Neural progenitor cell (in vitro differentiated cells): ENCODE measurements around the gene ADCY1. TPM values are rescaled to one million over a fixed set of nuclear protein-coding genes. Genes with fewer than 3 reads are reported as not detected.

Experiments used
- DNase-seq: peaks from one replicate; pipeline ENCODE4 v3.0.0-alpha.2; 2016; ENCODE audit warnings: low spot score
- H2AFZ ChIP-seq: fragments of 200-600 bp; sonication (generic); replicated peaks from 2 replicates; pipeline ENCODE4 v1.6.1; 2016; ENCODE audit warnings: antibody characterized with exemption
- H3F3A ChIP-seq: fragments of 200-600 bp; sonication (generic); 2 replicates; pipeline ENCODE4 v1.6.1; 2016; ENCODE audit warnings: antibody characterized with exemption, low read depth
- H3K27ac ChIP-seq: fragments of 200-600 bp; sonication (generic); 2 replicates; pipeline ENCODE4 v1.5.1; 2016; ENCODE audit warnings: mild to moderate bottlenecking
- H3K27me3 ChIP-seq: fragments of 200-600 bp; sonication (generic); 2 replicates; pipeline ENCODE4 v1.6.1; 2016; ENCODE audit warnings: mild to moderate bottlenecking, moderate library complexity
- H3K36me3 ChIP-seq: fragments of 200-600 bp; sonication (generic); 2 replicates; pipeline ENCODE4 v1.5.1; 2016
- H3K4me1 ChIP-seq: fragments of 200-600 bp; sonication (generic); 2 replicates; pipeline ENCODE4 v1.6.1; 2016; ENCODE audit warnings: mixed run types
- H3K4me2 ChIP-seq: fragments of 200-600 bp; sonication (generic); 2 replicates; pipeline ENCODE4 v1.6.1; 2016
- H3K4me3 ChIP-seq: fragments of 200-600 bp; sonication (generic); 2 replicates; pipeline ENCODE4 v1.5.1; 2016
- H3K79me2 ChIP-seq: fragments of 200-600 bp; sonication (generic); 2 replicates; pipeline ENCODE4 v1.6.1; 2016; ENCODE audit warnings: low read depth
- H3K9ac ChIP-seq: fragments of 200-600 bp; sonication (generic); 2 replicates; pipeline ENCODE4 v1.6.1; 2016
- H3K9me3 ChIP-seq: fragments of 200-600 bp; sonication (generic); 2 replicates; pipeline ENCODE4 v1.5.1; 2016; ENCODE audit warnings: low read depth
- H4K20me1 ChIP-seq: fragments of 200-600 bp; sonication (generic); 2 replicates; pipeline ENCODE4 v1.6.1; 2016; ENCODE audit warnings: low read depth
- H3K27ac Mint-ChIP-seq: 3 replicates; pipeline ENCODE4 v1.8.0; 2021; ENCODE audit warnings: mixed read lengths
- H3K27me3 Mint-ChIP-seq: 2 replicates; pipeline ENCODE4 v1.8.0; 2022; ENCODE audit warnings: low read depth, mild to moderate bottlenecking, inconsistent platforms, moderate library complexity, mixed read lengths; ENCODE audit not compliant: insufficient read depth
- H3K36me3 Mint-ChIP-seq: 3 replicates; pipeline ENCODE4 v1.8.0; 2021; ENCODE audit warnings: mixed read lengths
- H3K4me1 Mint-ChIP-seq: 3 replicates; pipeline ENCODE4 v1.8.0; 2021; ENCODE audit warnings: mixed read lengths
- H3K4me3 Mint-ChIP-seq: 3 replicates; pipeline ENCODE4 v1.8.0; 2021; ENCODE audit warnings: mild to moderate bottlenecking, moderate library complexity, mixed read lengths
- H3K9me3 Mint-ChIP-seq: 3 replicates; pipeline ENCODE4 v1.8.0; 2020; ENCODE audit warnings: mixed read lengths
- EZH2 ChIP-seq: fragments of 200-600 bp; sonication (generic); IDR thresholded peaks from 2 replicates; pipeline ENCODE4 v1.6.1; 2017; ENCODE audit warnings: antibody characterized with exemption, mild to moderate bottlenecking, moderate library complexity
- EZH2phosphoT487 ChIP-seq: fragments of 200-600 bp; sonication (generic); IDR thresholded peaks from 2 replicates; pipeline ENCODE4 v1.6.1; 2017; ENCODE audit warnings: antibody characterized with exemption
- total RNA-seq: library from RNA; depleted of rRNA; stranded (reverse); fragments of >200 nt; gene quantifications from 2 replicates; pipeline ENCODE4 v1.2.3, GENCODE V29; 2015; ENCODE audit warnings: low replicate concordance
- TF ChIP-seq, protein P1 (sequence below): fragments of 200-600 bp; sonication (generic); IDR thresholded peaks from 2 replicates; pipeline ENCODE4 v1.5.1; 2017; ENCODE audit warnings: antibody characterized with exemption, mild to moderate bottlenecking

Gene ADCY1
- total RNA-seq, 1 donor from 2014 or later, result 7.4 TPM

GRCh38 chr7:45699015-45699309 is 124.8 kb downstream of the ADCY1 start:
- no peaks in the 10 kb centered on the region for H3K36me3 ChIP-seq
- no peak overlapping the region for H3K9ac ChIP-seq
- Mint-ChIP-seq H3K27ac (no peak overlapping the region), H3K9me3 (no peaks in the 10 kb centered on the region), H3K36me3 (peaks cover 4% of the 10 kb centered on the region), H3K27me3 (no peaks in the 10 kb centered on the region), H3K4me1 (no peaks in the 10 kb centered on the region), H3K4me3 (no peak overlapping the region)
- DNase-seq, result no peak
- no peaks in the 10 kb centered on the region for H4K20me1 ChIP-seq
- H3K79me2 ChIP-seq, result no peaks in the 10 kb centered on the region
- no peak overlapping the region for H3K4me3 ChIP-seq
- H2AFZ ChIP-seq, result no peak overlapping the region
- no peaks in the 10 kb centered on the region for H3K27me3 ChIP-seq
- H3K9me3 ChIP-seq, result no peaks in the 10 kb centered on the region
- no peaks in the 10 kb centered on the region for H3K4me1 ChIP-seq
- no peak overlapping the region for H3K4me2 ChIP-seq
- no peaks in the 10 kb centered on the region for H3F3A ChIP-seq
- no peak overlapping the region for H3K27ac ChIP-seq
- no peak for TF ChIP-seq EZH2phosphoT487
- TF ChIP-seq, protein P1, sequence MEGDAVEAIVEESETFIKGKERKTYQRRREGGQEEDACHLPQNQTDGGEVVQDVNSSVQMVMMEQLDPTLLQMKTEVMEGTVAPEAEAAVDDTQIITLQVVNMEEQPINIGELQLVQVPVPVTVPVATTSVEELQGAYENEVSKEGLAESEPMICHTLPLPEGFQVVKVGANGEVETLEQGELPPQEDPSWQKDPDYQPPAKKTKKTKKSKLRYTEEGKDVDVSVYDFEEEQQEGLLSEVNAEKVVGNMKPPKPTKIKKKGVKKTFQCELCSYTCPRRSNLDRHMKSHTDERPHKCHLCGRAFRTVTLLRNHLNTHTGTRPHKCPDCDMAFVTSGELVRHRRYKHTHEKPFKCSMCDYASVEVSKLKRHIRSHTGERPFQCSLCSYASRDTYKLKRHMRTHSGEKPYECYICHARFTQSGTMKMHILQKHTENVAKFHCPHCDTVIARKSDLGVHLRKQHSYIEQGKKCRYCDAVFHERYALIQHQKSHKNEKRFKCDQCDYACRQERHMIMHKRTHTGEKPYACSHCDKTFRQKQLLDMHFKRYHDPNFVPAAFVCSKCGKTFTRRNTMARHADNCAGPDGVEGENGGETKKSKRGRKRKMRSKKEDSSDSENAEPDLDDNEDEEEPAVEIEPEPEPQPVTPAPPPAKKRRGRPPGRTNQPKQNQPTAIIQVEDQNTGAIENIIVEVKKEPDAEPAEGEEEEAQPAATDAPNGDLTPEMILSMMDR, result no peak
- TF ChIP-seq EZH2, result no peak

GRCh38 chr7:45699726-45700390 is 125.7 kb downstream of the ADCY1 start:
- no peak for TF ChIP-seq EZH2phosphoT487
- TF ChIP-seq, protein P1, result no peak
- no peak for TF ChIP-seq EZH2
- Mint-ChIP-seq H3K9me3 (no peaks in the 10 kb centered on the region), H3K27me3 (no peaks in the 10 kb centered on the region), H3K27ac (no peak overlapping the region), H3K4me1 (no peaks in the 10 kb centered on the region), H3K36me3 (peaks cover 4% of the 10 kb centered on the region), H3K4me3 (no peak overlapping the region)
- H3K4me2 ChIP-seq, result no peak overlapping the region
- H3F3A ChIP-seq, result no peaks in the 10 kb centered on the region
- H2AFZ ChIP-seq, result no peak overlapping the region
- no peak for DNase-seq
- H3K4me3 ChIP-seq, result no peak overlapping the region
- no peaks in the 10 kb centered on the region for H3K9me3 ChIP-seq
- H4K20me1 ChIP-seq, result no peaks in the 10 kb centered on the region
- no peak overlapping the region for H3K9ac ChIP-seq
- no peaks in the 10 kb centered on the region for H3K4me1 ChIP-seq
- H3K36me3 ChIP-seq, result no peaks in the 10 kb centered on the region
- H3K79me2 ChIP-seq, result no peaks in the 10 kb centered on the region
- H3K27me3 ChIP-seq, result no peaks in the 10 kb centered on the region
- H3K27ac ChIP-seq, result no peak overlapping the region

- Histone ChIP-seq H3K36me3 (no peaks in the 10 kb centered on the region), H3K27ac (no peak overlapping the region), H4K20me1 (no peaks in the 10 kb centered on the region), H3K4me1 (no peaks in the 10 kb centered on the region), H3K4me2 (no peak overlapping the region), H2AFZ (no peak overlapping the region), H3K79me2 (no peaks in the 10 kb centered on the region), H3F3A (no peaks in the 10 kb centered on the region), H3K27me3 (no peaks in the 10 kb centered on the region), H3K4me3 (no peak overlapping the region), H3K9me3 (no peaks in the 10 kb centered on the region), H3K9ac (no peak overlapping the region)
- Mint-ChIP-seq H3K4me3 (no peak overlapping the region), H3K9me3 (no peaks in the 10 kb centered on the region), H3K4me1 (no peaks in the 10 kb centered on the region), H3K27ac (no peak overlapping the region), H3K27me3 (no peaks in the 10 kb centered on the region), H3K36me3 (peaks cover 4% of the 10 kb centered on the region)
- TF ChIP-seq, protein P1, result no peak
- TF ChIP-seq EZH2, result no peak
- no peak for TF ChIP-seq EZH2phosphoT487
- DNase-seq, result no peak
Observed at GRCh38 chr7:45700556-45700955, 126.4 kb downstream of the ADCY1 start.
